ENCODE measurements around the gene PKN2. TPM values are rescaled to one million over a fixed set of nuclear protein-coding genes. Genes with fewer than 3 reads are reported as not detected.

The PKN2 gene
- 24.1 and 27.3 TPM in 2 replicates for total RNA-seq

DNA sequence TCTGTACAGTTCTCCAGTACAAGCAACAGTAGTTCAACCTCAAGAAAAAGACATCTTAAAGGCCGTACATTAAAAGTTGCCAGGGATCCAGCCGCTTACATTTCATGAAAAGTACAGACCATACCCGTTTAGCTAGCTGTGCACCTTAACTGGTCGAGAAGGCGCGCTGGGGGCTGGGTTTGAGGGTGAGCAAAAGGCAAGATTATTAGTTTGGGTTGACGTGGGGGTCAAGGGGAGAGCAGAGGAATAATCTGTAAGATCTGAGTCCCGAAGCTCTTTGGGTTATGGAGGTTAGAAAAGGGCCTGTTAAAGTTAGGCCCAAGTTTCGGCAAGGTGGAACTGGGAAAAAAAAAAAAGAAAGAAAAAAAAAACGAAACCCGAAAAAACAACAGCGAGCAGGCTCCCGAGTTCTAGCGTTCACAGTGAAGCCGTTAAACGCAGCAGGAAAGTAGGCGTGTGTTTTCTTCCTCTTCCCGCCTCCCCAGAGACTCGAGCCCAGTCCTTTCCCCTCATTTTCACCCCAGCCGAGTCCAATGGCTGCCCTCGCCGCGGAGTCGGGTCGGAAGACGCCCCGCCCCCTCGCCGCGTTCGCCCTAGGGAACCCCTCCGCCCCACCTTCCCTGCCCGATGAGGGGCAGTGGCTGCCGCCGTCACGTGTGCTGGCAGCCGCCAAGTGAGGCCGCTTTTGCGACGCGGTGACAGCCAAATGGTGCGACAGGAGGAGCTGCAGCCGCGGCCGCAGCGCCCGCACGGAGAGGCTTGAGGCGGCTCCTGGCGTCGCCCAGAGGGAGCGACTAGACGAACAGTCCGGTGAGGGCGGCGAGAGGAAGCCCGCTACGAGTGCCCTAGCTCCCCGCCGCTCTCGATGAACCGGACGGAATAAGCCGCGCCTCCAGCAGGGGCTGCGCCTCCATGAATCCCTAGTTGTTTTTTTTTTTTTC is at the start of gene PKN2:
Gene PKN2, plus strand, starts transcription at position 733 of the 941 bp plus-strand sequence. CDS start 308 bp downstream, outside the sequence.

Other genes starting within 250 kb of the PKN2 start
- 34.1 and 41.2 TPM in 2 replicates for gene GTF2B, start 207.3 kb downstream of the PKN2 start, total RNA-seq